GM21381 (cell line): ENCODE results near the gene ADSS2.
"Not testable (repeated sequence)": the region's sequence is repeated elsewhere in the genome, so short reads cannot be mapped to it uniquely, and the experiment has no call there.

Experiments used
- ATAC-seq: cut with Tn5 transposase; IDR thresholded peaks from one replicate; pipeline ENCODE4 v1.9.1; 2021; ENCODE audit warnings: mild to moderate bottlenecking, moderate library complexity; ENCODE audit not compliant: unreplicated experiment

The ADSS2 gene

GRCh38 chr1:244368279-244368678 is 83.4 kb downstream of the ADSS2 start:
- no peak for ATAC-seq

- no peak for ATAC-seq
Observed at GRCh38 chr1:244367399-244368114, 84.2 kb downstream of the ADSS2 start.

GRCh38 chr1:244365809-244366208 is 85.9 kb downstream of the ADSS2 start:
- ATAC-seq, result no peak

GRCh38 chr1:244365262-244365661 is 86.4 kb downstream of the ADSS2 start:
- ATAC-seq, result not testable (repeated sequence)

GRCh38 chr1:244362476-244362875 is 89.2 kb downstream of the ADSS2 start:
- ATAC-seq, result no peak

GRCh38 chr1:244361764-244362473 is 89.8 kb downstream of the ADSS2 start:
- ATAC-seq, result no peak
